ENCODE data around the gene TOMM70.

Gene TOMM70

DNA sequence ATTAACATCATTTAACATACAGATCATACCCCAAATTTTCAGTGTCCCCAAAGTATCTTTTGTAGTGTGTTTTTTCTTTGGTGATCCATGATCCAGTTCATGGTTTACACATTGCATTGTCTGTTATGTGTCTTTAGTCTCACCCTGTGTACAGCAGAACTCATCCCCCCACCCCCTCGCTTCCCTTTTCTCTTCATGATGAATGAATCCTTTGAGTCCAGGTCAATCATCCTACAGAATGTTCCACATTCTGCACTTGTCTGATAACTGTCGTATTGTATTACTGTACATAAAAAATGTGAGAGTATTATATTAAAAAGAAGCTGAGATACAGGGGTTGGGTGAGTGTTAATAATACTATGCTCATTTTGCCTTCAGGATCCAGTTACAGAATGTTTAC, 80.9 kb downstream of the TOMM70 start:
- DNase-seq, result no peak

DNA sequence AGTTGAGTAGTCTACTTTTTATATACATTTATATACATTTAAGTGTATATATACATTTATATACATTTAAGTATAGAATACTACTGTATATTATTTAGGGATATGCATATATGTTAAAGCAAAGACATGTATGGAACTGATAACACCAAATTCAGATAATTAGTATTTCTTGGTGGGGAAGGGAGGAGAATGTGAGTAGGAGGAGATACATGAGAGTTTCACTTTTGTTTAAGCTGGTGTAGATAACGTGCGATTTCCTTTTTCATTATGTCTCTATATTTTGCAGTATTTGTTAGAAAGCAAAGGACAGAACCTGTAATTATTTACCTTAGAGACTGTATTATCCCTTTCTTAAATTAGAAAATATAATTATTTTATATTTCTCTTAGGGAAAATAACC, 83.0 kb downstream of the TOMM70 start:
- DNase-seq, result no peak

DNA sequence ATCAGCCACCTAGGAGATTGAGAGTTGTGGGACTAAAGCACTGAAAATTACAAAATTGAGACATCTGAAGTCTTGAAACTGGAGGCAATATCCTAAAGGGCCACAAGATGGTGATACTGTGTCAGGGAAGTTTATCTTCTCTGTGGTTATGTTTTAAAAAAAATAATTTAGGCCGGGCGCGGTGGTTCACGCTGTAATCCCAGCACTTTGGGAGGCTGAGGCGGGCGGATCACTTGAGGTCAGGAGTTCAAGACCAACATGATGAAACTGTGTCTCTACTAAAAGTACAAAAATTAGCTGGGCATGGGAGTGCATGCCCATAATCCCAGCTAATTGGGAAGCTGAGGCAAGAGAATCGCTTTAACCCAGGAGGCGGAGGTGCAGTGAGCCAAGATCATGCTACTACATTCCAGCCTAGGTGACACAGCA, 84.2 kb downstream of the TOMM70 start:
- DNase-seq, result no peak

Data from NCI-H2029 treated with DMSO at 0.1 percent for 48 hours (cell line).